ENCODE results near the gene IKZF3. TPM values are rescaled to one million over a fixed set of nuclear protein-coding genes. Genes with fewer than 3 reads are reported as not detected.

The IKZF3 gene
- total and polyA plus RNA-seq, 10 of the 15 experiments (the other 5 are each of a cell fraction or from before 2014, with no cell fraction given): 5.5 to 98.2 (median 47.6) TPM

DNA sequence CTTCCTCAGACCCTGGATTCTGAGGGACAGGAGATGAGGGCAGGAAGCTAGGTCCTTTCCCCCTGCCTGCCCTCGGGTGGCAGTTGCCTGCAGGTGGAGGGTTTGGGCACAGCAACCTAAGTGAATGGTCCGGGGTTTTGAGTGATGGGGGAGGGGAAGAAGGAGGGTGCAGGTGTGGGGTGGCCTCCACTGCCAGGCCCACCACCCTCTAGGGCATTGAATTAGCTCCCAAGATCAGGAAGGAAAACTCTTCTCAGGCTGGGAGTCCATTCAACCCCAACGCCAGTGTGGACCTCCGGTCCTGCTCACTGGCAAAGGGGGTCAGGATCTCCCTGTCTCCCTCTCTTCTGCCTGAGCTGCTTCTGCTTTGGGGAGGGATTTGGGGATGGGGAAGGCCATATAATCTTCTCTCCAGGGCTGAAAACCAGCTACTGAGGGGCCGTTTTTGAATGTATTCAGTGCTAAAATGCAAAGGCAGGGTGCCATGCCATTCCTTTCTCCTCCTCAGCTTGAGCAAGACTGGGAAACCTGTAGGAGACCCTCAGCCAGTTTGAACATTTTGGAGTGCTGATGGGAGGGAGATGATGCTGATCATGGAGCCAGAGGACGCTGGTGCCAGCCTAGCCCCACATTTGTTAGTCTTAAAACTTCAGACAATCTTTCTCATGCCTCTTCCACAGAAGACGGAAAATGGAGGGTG lies 107.6 kb downstream of the IKZF3 start (continued):
- TF ChIP-seq, protein P1, sequence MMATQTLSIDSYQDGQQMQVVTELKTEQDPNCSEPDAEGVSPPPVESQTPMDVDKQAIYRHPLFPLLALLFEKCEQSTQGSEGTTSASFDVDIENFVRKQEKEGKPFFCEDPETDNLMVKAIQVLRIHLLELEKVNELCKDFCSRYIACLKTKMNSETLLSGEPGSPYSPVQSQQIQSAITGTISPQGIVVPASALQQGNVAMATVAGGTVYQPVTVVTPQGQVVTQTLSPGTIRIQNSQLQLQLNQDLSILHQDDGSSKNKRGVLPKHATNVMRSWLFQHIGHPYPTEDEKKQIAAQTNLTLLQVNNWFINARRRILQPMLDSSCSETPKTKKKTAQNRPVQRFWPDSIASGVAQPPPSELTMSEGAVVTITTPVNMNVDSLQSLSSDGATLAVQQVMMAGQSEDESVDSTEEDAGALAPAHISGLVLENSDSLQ (IDR thresholded peaks at IDR 0.05): peak; percentile 57; the same call in 1 of the 2 replicates
- no peak for TF ChIP-seq LARP7 (IDR thresholded peaks at IDR 0.05)
- peak in 1 of 2 experiments; percentile 9; a peak in 1 of 4 replicates for TF ChIP-seq IKZF2 (IDR thresholded peaks at IDR 0.05)
- TF ChIP-seq CHD2 (IDR thresholded peaks at IDR 0.05; ENCODE audit: borderline replicate concordance, low read depth, low read length): no peak
- TF ChIP-seq NFXL1 (IDR thresholded peaks at IDR 0.05; ENCODE audit: borderline replicate concordance): no peak
- TF ChIP-seq, protein P2, sequence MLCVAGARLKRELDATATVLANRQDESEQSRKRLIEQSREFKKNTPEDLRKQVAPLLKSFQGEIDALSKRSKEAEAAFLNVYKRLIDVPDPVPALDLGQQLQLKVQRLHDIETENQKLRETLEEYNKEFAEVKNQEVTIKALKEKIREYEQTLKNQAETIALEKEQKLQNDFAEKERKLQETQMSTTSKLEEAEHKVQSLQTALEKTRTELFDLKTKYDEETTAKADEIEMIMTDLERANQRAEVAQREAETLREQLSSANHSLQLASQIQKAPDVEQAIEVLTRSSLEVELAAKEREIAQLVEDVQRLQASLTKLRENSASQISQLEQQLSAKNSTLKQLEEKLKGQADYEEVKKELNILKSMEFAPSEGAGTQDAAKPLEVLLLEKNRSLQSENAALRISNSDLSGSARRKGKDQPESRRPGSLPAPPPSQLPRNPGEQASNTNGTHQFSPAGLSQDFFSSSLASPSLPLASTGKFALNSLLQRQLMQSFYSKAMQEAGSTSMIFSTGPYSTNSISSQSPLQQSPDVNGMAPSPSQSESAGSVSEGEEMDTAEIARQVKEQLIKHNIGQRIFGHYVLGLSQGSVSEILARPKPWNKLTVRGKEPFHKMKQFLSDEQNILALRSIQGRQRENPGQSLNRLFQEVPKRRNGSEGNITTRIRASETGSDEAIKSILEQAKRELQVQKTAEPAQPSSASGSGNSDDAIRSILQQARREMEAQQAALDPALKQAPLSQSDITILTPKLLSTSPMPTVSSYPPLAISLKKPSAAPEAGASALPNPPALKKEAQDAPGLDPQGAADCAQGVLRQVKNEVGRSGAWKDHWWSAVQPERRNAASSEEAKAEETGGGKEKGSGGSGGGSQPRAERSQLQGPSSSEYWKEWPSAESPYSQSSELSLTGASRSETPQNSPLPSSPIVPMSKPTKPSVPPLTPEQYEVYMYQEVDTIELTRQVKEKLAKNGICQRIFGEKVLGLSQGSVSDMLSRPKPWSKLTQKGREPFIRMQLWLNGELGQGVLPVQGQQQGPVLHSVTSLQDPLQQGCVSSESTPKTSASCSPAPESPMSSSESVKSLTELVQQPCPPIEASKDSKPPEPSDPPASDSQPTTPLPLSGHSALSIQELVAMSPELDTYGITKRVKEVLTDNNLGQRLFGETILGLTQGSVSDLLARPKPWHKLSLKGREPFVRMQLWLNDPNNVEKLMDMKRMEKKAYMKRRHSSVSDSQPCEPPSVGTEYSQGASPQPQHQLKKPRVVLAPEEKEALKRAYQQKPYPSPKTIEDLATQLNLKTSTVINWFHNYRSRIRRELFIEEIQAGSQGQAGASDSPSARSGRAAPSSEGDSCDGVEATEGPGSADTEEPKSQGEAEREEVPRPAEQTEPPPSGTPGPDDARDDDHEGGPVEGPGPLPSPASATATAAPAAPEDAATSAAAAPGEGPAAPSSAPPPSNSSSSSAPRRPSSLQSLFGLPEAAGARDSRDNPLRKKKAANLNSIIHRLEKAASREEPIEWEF (IDR thresholded peaks at IDR 0.05; ENCODE audit: insufficient replicate concordance, low read depth, low read length): no peak
- TF ChIP-seq RCOR1 (conservative IDR thresholded peaks at IDR 0.05; ENCODE audit: low read depth, low read length): no peak
- no peak for TF ChIP-seq YY1 (IDR thresholded peaks at IDR 0.05; ENCODE audit: low read depth, low read length)
- TF ChIP-seq, protein P3, sequence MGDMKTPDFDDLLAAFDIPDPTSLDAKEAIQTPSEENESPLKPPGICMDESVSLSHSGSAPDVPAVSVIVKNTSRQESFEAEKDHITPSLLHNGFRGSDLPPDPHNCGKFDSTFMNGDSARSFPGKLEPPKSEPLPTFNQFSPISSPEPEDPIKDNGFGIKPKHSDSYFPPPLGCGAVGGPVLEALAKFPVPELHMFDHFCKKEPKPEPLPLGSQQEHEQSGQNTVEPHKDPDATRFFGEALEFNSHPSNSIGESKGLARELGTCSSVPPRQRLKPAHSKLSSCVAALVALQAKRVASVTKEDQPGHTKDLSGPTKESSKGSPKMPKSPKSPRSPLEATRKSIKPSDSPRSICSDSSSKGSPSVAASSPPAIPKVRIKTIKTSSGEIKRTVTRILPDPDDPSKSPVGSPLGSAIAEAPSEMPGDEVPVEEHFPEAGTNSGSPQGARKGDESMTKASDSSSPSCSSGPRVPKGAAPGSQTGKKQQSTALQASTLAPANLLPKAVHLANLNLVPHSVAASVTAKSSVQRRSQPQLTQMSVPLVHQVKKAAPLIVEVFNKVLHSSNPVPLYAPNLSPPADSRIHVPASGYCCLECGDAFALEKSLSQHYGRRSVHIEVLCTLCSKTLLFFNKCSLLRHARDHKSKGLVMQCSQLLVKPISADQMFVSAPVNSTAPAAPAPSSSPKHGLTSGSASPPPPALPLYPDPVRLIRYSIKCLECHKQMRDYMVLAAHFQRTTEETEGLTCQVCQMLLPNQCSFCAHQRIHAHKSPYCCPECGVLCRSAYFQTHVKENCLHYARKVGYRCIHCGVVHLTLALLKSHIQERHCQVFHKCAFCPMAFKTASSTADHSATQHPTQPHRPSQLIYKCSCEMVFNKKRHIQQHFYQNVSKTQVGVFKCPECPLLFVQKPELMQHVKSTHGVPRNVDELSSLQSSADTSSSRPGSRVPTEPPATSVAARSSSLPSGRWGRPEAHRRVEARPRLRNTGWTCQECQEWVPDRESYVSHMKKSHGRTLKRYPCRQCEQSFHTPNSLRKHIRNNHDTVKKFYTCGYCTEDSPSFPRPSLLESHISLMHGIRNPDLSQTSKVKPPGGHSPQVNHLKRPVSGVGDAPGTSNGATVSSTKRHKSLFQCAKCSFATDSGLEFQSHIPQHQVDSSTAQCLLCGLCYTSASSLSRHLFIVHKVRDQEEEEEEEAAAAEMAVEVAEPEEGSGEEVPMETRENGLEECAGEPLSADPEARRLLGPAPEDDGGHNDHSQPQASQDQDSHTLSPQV (IDR thresholded peaks at IDR 0.05): no peak
- TF ChIP-seq SMAD1 (IDR thresholded peaks at IDR 0.05; ENCODE audit: low read depth, partially characterized antibody): no peak
- no peak for TF ChIP-seq NR2F1 (conservative IDR thresholded peaks at IDR 0.05)
- no peak; a peak in 1 of 4 replicates for TF ChIP-seq BHLHE40 (IDR thresholded peaks at IDR 0.05; ENCODE audit: borderline replicate concordance in 1 of 2, low read depth in 2 of 2, low read length in 1 of 2)
- TF ChIP-seq, protein P4, sequence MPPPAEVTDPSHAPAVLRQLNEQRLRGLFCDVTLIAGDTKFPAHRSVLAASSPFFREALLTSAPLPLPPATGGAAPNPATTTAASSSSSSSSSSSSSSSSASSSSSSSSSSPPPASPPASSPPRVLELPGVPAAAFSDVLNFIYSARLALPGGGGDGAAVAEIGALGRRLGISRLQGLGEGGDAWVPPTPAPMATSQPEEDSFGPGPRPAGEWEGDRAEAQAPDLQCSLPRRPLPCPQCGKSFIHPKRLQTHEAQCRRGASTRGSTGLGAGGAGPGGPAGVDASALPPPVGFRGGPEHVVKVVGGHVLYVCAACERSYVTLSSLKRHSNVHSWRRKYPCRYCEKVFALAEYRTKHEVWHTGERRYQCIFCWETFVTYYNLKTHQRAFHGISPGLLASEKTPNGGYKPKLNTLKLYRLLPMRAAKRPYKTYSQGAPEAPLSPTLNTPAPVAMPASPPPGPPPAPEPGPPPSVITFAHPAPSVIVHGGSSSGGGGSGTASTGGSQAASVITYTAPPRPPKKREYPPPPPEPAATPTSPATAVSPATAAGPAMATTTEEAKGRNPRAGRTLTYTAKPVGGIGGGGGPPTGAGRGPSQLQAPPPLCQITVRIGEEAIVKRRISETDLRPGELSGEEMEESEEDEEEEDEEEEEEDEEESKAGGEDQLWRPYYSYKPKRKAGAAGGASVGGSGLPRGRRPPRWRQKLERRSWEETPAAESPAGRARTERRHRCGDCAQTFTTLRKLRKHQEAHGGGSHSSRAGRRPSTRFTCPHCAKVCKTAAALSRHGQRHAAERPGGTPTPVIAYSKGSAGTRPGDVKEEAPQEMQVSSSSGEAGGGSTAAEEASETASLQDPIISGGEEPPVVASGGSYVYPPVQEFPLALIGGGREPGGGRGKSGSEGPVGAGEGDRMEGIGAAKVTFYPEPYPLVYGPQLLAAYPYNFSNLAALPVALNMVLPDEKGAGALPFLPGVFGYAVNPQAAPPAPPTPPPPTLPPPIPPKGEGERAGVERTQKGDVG (CRISPR knock-in tag; IDR thresholded peaks at IDR 0.05): no peak
- 0 out of 2 replicates have a peak, but pooled peaks have one; percentile 19 for TF ChIP-seq POLR2AphosphoS2 (IDR thresholded peaks at IDR 0.05; ENCODE audit: low read depth, low read length)
- no peak for TF ChIP-seq FOS (IDR thresholded peaks at IDR 0.05; ENCODE audit: borderline replicate concordance, extremely low read depth, insufficient read length)
